Germinal center (tissue), 1 donor: ENCODE data around the gene NTN4.
"Not testable (repeated sequence)": the region's sequence is repeated elsewhere in the genome, so short reads cannot be mapped to it uniquely, and the experiment has no call there.

Experiments used
- DNase-seq: peaks from one replicate; pipeline ENCODE4 v3.0.0; 2012; ENCODE audit warnings: mixed read lengths, low spot score

The NTN4 gene

DNA sequence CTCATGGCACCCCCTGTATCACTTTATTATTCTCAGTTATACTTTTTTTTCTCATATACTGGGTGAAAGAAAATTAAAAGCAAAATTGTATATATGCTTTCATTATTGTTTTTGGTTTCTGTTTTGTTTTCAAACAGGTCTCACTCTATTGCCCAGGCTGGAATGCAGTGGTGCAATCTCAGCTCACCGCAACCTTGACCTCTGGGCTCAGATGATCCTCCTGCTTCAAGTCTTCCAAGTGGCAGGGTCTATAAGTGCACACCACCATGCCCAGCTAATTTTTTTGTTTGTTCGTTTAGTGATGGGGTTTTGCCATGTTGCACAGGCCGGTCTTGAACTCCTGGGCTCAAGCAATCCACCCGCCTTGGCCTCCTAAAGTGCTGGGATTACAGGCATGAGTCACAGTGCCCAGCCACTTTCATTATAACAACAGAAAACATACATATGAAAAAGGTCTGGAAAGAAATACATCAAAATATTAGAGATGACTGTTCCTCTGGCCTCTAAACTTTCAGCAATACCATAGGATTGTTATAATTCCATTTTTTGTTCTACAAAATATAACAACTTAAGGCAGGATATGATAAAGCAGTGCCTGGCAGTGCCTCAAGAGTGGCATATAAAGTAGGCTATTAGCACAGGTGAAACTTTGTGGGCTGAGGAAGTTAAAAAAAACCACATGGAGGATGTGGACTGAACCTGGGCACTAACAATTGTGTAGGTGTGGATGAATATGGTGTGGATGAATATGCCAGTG lies 5.8 kb upstream of the NTN4 start:
- no peak for DNase-seq

DNA sequence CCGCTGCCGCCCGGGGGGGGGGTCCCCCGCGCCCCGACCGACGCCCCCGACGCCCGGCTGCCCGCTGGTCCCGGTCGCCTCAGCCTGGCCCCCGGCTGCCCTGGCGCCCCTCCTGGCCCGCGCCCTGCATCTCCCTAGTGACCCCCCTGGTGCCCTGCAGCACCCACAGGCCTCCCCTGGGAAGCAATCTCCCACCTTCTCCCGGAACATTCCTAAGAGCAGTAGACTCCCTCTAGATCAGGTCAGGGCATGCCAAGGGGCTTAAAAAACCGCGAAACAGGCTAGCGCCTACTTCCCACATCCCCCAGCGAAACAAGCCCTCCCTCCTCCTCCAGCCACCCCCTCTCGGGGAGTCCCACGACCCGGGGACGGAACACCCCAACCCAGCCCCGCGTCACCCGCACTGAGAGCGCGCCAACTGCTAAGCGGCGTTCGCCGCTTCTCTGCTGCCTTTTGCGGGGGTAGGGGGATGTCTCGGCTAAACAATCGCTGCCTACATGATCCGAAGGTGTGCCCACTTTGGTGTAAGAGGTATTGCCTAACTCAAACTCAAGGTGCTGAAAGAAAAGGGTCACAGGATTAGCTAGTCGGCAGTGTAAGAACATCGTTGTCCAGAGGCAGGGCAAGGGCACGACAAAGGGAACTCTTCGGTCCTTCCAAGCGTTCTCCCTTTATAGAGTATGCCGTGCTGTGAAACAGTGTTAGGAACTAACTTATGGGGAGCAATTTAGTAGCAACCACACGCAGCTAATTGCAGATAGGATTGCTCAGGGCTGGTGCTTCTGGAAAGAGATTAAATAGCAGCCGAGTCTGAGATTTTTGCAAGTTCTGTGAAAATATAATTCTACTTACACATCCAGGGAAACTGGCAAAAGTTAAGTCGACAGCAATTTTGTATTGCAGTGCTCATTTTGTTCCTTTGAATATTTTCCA lies 619 bp upstream of the NTN4 start:
- peak; percentile 18 for DNase-seq

DNA sequence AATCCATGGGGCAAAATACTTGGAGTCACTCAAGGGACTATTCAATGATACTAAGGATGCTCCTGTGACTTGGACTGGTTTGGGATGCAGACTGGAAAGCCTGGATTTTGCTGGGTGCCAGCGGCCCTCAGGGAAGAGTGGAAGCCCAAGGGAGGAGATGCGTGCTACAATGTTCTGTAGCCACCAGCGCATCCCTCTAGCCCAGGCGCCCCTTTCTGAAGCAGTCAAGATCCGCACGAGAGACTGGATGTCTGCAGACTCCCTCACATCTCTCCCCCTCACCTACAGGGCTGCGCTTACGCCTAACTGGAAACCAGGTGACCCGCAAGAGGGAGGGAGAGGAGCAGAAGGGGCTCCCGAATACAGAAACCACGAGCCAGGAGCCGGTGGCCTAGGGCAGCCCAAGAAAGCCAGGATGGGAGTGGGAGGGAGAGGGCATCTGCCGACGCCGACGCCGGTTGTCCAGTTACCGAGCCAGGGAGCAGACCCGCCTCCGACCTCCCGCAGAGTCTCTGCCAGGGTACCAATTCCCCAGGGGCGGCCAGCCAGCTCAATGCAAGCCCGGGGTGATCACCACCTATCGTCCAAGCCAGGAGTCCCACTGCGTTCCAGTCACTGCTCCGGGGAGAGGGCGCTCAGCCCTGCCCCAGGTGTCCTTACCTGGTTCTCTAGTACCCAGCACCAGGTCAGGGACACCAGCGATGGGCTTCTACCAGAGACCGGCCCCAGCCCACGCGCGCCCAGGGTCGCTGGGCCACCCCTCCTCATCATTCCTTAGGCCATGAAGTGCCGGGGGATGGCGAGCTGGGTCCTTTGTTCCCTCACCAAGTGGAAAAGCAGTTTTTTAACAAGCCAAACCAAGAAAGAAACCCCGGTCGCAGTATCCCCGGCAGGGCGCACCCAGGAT lies 1.2 kb downstream of the NTN4 start:
- no peak for DNase-seq

DNA sequence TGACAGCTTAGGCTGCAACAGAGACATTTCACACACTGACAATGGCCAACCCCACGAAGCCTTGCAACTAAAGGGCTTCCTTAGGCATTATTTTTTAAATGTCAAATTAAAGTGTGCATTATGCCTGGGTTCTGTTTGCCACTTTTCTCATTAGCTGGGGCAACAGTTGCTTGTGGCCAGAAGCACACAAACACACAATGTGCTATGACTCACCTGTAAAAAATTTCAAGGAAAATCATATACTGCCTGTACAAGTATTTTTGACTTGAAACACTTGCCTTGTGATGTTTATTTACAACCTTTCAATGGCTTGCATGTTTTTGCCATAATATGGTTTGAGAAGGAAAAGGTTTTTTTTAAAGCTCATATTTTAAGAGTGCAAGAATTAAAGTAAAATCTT lies 1.9 kb downstream of the NTN4 start:
- no peak for DNase-seq

DNA sequence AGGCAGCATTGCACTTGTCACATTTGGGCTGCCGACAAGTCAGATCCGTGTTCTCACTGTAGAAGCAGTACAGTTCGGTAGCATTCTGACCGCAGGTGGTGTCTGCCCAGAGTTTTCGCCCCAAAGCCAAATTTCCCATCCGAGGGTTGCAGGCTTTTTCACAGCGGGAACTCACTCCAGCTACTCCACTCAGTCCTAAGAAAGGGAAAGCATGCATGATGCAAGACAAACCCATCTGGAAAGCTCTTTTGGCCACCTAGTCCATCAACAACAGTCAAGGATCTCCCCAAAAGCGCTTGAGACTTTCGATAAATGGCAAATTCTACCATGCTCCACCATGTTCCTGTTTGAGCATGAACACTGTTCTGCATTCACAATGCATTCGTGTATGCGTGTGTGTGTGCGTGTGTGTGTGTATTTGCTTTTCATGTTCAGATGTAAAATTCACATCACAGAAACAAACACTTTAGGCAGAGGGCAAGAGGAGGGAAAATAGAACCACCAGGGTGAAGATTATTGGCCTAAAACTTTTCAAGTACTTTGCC lies 3.2 kb downstream of the NTN4 start:
- no peak for DNase-seq

DNA sequence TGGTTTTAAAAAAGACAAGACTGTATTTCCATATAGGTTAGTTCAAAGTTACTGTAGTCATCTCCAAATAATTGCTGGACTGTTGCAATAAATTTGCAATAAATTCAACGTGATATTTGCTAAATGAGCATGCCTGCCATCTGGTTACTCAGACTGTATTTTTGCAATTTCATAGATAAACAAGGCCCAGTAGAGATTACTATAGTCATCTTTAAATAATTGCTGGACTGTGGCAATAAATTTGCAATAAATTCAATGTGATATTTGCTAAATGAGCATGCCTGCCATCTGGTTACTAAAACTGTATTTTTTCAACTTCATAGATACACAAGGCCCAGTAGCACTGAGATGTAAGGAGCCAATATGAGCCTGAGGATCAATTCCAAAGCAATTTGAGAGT lies 5.6 kb downstream of the NTN4 start:
- DNase-seq, result no peak

DNA sequence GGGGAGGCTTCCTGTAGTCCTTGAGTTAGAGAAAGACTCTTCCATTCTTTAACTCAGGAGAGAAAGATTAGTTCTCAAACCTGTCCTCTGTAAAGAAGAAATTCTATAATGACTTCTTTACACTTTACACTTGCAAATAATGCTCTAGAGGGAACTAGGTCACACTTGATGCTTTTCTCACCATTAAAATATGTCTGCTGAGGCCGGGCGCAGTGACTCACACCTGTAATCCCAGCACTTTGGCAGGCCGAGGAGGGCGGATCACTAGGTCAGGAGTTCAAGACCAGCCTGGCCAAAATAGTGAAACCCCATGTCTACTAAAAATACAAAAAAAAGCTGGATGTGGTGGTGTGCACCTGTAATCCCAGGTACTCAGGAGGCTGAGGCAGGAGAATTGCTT lies 6.3 kb downstream of the NTN4 start:
- no peak for DNase-seq

DNA sequence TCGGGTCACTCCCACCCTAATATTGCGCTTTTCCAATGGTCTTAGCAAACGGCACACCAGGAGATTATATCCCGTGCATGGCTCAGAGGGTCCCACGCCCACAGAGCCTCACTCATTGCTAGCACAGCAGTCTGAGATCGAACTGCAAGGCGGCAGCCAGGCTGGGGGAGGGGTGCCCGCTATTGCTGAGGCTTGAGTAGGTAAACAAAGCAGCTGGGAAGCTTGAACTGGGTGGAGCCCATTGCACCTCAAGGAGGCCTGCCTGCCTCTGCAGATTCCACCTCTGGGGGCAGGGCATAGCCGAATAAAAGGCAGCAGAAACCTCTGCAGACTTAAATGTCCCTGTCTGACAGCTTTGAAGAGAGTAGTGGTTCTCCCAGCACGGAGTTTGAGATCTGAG lies 15.1 kb downstream of the NTN4 start:
- not testable (repeated sequence) for DNase-seq

DNA sequence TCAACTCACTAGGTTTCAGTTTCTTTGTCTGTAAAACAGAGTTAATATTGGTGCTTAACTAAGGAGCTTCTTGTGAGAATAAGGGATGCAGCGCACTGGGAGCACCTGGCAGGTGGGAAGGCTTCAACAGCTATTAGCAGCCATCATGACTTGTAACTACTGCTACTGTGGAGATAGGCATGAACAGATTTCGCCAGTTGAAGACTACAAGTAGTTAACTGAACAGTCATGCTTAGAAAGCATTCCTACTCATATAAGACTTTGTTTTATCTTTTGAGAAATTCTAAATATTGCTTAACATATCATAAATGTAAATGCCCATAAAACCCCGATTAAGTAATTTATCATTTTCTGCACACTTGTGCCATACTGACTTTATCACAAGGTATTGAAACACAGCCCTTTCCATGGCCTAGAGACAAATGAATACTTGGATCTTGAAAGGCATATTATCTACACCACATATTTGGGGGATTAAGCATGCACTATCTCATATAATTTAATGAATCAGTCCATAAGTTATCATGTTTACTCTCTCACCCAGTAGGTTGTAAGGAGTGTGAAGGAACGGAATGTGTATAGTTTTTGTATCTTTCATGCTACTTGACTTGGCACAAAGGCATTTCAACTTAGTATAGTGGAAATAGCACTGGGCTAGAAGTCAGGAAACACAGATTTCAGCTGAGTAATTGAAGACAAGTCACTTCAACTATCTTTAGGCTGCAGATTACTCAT lies 16.1 kb downstream of the NTN4 start:
- no peak for DNase-seq

DNA sequence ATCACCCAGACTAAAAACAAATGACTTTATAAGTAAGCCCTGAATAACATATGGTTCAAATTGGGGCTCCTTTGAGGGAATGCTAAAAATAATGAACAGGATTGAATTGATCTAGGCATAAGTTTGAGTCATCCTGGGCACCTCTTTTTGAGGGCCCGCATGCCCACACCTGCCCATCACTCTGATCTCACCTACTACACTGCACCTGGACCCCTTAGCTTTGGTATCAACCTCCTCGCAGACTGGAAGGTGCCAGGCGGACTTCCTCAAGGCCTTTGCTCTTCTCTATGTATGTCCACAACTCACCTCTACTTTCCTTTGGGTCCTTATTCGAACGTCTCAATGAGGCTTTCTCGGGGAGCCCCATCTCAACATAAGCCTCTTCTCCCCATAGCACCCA lies 17.2 kb downstream of the NTN4 start:
- DNase-seq, result no peak

DNA sequence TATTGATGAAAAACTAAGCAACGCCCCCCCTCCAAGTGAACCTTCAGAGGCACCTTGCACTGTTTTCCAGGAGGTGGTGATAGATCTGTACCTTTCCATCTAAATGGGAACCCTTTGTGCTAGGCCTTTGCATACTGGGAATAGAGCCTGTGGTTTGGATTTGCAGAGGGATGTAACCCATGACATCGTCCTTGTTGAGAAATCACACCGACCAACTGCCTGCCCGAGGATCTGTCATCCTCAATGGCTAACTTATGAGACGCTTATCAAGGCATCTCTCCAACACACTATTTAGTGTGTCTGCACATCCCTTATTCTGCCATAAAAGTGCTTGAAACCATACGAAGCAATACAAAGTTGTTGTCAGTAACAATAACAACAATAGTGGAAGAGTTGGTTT lies 22.9 kb downstream of the NTN4 start:
- no peak for DNase-seq

DNA sequence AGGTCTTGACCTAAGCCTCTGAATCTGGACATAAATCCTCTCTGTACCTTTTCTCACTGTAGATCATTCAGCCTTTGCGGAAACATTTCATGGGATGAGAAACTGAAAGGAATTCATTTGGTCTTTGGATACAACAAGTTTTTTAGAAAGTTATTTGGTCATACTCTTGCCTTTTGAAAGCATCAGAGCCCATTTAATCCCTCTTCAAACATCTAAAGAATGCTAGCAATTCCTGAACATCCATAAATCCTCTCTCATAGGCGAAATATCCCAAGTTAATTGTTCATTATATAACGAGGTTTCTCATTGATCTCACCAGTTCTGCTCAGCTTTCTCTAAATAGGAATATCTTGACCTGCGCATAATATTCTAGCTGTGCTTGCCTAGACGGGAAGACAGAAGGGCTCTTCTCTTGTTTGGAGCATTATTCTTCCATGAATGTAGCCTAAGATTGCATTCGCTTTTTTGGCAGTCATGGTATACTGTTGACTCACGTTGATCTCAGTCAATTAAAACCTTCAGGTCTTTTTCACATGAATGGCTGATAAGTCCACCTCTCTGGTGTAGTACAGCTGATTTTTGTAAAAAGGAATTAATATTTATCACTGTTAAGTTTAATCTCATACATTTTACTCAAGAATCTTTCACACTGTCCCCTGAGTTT lies 24.1 kb downstream of the NTN4 start:
- DNase-seq, result no peak

DNA sequence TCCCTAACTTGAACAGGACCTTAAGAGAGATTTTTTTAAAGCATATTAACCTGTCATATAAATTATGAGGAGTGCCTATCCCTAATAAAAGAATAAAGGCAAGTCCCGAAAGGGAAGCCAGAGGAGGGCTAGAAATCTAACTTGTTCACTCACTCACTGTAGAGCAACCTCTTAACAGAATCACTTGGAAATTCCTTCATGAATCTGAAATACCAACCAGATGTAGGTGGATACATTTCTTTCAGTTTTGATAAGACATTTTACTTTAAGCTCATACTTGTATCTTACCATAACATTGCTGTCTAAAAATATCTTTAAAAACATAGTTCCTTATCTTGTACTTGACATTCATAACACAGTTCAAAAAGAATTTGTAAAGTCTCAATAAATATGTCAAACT lies 25.7 kb downstream of the NTN4 start:
- DNase-seq, result no peak

DNA sequence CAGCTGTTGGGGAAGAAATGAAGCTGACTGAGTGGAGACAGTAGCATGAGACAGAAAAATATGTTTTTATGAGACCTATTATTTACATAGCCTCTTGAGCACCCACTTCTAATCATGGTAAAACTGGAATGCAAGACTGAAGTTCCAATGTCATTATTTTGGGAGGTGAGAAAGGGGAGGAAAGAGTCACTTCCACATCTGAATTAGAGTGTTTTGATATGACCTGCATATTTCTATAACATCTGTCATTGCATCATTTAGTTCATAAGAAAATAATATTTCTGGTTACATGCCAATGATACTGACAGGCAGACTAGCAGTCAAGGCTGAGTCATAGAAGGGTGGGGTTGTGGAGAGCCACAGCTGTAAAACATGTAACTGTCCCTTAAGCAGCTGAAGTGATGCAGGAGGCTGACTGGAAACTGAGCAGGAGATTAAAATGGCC lies 26.7 kb downstream of the NTN4 start:
- no peak for DNase-seq

DNA sequence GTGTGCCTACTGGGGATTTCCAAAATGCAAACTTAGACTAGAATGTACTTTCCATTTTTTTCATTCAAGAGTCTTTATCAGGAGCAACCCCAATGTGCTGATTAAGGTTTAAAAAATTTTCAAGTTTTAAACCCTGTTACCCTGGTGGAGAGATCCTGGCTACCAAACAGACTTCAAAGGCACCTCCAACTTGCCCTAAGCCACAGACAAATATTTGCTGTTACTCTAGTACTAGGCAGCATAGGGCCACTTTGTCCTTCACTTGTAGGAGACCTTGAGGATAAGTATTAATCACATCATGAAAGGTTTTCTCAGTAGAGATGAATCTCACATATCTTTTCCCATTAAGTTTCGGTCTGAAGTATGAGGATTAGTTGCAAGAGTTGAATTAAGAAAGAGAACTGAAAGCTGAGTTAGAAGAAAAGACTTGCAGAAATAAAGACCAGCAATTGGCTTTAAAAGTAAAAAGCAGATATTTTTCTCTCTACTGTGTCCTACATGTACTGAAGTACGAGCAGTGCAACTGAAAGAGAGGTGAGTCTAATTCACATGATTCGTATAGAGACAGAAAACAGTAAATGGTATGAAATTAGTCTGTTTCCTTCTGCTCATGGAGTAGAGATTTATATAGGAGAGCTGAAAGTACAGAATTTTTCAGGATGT lies 28.3 kb downstream of the NTN4 start:
- DNase-seq, result no peak

DNA sequence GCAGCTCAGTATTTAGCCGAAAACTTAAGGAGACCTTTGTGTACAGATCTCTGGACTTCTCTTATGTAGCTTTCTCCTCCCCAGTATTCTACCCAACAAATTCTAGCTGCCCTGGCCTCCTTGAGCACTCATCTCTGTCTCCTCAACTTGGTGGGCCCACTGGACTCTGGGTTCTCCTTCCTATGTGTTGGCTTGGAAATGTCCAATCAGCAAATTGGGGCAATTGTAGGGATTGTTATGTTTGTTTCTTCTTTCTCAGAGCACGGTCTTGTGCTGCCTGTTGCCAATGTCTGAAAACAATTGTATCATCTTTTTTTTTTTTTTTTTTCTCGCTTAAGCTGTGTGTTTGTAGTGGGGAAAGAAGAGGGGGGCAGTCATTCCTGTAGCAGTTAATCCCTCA lies 30.2 kb downstream of the NTN4 start:
- DNase-seq, result no peak

DNA sequence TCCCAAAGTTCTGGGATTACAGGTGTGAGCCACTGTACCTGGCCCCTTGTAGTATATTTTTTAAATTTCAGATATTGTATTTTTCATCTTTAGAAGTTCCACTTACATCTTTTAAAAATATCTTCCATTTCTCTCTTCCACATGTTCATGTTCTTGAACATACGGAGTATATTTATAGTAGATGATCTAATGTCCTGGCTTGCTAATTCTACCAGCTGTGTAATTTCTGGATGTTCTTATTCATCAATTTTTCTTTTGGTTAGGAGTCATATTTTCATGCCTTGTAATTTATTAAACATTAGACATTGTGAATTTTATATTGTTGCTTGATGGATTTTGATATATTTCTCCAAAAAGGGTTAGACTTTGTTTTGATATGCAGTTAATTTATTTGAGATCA lies 30.8 kb downstream of the NTN4 start:
- no peak for DNase-seq

DNA sequence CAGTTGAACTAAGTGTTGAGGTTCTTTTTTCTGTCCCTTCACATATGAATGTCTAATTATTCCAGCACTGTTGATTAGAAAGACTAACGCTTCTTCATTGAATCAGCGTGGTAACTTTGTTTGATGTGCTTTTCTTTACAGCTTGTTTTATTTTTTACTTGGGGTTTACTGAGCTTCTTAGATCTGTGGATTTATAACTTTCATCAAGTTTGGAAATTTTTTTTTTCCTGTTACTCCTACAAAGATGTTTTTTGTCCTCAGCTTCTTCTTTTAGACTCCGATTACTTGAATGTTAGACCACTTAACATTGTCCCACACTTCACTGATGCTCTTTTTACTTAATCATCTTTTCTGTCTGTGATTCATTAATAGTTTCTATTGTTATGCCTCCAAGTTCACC lies 31.5 kb downstream of the NTN4 start:
- no peak for DNase-seq

DNA sequence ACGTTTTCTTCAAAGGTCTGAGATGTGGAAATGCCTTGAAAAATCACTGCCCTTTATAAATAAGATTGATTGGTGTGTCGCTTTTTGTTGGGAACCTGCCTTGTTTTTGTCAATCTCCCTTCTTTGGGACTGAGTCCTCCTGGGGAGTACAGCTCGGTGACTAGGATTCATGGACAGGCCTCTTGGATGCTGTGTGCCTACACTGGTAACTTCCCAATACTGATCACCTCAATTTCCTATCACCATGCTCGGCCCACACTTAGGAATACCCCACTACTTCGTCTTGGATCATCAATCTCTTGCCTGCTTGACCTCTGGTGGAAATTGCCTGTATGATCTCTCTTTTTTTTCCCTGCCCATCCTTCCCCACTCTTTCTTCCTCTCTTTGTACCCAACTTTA lies 34.2 kb downstream of the NTN4 start:
- no peak for DNase-seq

DNA sequence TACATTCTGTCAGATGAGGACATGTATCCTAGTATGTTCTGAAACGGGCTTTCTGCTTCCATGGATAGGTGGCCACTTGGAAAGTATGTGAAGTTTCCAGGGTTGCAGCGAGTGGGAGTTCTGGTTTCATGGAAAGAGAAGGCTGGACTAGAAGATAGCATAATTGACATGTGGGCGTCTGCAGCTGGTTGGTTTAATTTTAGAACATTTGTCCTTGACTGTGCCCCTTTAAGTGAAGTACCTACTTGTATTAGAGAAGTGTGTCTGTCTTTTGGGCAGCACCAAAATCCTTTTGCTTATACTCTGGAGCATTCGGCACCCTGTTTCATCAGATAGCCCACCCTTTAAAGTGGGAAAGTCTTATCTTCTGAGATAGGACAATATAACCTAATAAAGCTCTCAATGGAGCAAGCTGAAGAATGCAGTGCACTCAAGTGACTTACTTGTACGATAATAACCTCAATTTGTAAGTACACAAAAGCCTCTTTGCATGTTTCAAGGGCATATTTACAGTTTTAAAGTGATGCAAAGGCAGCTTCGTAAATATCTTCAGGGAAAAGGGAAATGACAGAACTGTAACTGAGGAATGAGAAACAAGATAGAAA lies 35.2 kb downstream of the NTN4 start:
- DNase-seq, result no peak
